NCI-H2196 (cell line): ENCODE data around the gene RYR1.
"Not testable (repeated sequence)": the region's sequence is repeated elsewhere in the genome, so short reads cannot be mapped to it uniquely, and the experiment has no call there.

ENCODE experiments used
- DNase-seq: peaks from one replicate; lab custom pipeline; 2025; ENCODE audit not compliant: unreplicated experiment; lab: John Stamatoyannopoulos, UW

The RYR1 gene

DNA sequence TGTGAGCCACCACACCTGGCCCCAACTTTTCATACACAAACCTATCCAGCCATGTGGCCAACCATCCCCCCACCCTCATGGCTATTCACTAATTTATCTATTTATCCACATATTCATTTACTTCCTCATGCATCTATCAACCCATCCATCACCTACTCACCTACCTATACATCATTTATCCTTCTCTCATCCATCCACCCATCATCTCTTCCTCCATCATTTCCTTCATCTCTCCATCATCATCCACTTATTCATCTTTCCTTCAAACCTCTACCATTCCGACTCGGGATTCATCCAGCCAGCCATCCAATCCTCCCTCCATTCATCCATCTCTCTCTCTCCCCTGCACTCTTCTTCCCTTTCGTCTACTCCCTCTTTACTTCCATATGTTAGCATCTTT, 54.6 kb downstream of the RYR1 start:
- no peak for DNase-seq

DNA sequence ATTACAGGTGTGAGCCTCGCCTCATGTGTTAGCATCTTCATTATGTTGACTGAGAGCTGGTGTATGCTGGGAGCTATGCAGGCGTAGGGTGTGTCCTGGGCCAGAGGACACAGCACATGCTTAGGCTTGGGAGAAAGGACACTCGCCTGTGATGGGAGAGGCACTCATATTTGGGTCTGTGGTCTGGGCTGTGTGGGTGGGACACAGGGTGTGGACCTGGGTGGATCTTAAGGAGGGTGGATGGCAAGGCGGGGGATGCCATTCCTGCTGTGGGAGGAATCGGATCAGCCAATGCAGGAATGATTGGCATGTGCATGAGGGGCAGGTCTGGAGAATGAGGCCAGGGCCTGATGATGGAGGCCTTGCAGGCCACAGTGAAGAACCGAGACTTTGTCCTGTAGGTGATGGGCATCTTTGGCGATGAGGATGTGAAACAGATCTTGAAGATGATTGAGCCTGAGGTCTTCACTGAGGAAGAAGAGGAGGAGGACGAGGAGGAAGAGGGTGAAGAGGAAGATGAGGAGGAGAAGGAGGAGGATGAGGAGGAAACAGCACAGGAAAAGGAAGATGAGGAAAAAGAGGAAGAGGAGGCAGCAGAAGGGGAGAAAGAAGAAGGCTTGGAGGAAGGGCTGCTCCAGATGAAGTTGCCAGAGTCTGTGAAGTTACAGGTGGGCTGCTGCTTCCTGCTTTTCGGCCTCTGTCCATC, 55.4 kb downstream of the RYR1 start:
- DNase-seq = no peak

DNA sequence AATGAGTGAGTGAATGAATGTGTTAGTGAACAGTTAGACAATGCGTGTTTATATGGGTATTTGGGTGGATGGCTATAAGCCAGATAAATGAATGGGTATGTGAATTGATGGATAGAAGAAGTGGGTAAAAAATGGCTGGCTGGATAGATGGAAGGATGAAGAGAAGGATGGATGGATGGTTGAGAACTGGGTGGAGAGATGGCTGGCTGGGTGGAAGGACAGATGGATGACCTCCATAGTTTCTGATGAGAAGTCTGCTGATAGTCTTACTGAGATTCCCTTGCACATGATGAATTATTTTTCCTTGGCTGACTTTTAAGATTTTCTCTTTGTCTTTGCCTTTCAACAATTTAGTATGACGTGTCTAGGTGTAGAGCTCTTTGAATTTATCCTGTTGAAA, 57.4 kb downstream of the RYR1 start:
- DNase-seq = no peak

GRCh38 chr19:38492181-38492813, 58.8 kb downstream of the RYR1 start:
- DNase-seq = no peak

DNA sequence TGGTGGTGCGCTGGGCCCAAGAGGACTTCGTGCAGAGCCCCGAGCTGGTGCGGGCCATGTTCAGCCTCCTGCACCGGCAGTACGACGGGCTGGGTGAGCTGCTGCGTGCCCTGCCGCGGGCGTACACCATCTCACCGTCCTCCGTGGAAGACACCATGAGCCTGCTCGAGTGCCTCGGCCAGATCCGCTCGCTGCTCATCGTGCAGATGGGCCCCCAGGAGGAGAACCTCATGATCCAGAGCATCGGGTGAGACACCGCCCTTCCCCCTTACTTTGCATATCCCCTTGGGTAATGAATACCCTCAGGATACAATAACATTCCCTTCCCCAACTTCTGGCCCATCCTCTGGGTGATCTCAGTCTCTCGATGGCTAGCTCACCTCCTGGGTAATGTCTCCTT, 60.9 kb downstream of the RYR1 start:
- no peak for DNase-seq

DNA sequence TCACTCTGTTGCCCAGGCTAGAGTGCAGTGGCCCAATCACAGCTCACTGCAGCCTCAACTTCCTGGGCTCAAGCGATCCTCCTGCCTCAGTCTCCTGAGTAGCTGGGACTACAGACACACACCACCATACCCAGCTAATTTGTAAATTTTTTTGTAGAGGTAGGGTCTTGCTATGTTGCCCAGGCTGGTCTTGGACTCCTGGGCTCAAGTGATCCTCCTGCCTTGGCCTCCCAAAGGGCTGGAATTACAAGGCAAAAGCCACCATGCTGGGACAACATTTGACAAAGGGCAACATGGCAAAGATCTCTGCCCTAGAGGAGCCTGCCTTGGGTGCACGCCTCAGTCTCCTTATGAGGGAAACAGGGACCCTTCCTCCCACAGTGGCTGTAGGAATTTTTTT, 61.9 kb downstream of the RYR1 start:
- not testable (repeated sequence) for DNase-seq

DNA sequence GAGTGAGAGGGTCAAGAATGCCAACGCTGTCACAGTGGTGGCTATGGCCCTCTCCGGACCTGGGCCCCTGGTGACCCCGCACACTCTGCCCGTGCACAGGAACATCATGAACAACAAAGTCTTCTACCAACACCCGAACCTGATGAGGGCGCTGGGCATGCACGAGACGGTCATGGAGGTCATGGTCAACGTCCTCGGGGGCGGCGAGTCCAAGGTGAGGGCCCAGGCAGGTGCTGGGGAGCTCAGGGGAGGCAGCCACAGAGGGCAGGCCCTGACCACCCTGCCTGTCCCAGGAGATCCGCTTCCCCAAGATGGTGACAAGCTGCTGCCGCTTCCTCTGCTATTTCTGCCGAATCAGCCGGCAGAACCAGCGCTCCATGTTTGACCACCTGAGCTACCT, 62.6 kb downstream of the RYR1 start:
- no peak for DNase-seq

DNA sequence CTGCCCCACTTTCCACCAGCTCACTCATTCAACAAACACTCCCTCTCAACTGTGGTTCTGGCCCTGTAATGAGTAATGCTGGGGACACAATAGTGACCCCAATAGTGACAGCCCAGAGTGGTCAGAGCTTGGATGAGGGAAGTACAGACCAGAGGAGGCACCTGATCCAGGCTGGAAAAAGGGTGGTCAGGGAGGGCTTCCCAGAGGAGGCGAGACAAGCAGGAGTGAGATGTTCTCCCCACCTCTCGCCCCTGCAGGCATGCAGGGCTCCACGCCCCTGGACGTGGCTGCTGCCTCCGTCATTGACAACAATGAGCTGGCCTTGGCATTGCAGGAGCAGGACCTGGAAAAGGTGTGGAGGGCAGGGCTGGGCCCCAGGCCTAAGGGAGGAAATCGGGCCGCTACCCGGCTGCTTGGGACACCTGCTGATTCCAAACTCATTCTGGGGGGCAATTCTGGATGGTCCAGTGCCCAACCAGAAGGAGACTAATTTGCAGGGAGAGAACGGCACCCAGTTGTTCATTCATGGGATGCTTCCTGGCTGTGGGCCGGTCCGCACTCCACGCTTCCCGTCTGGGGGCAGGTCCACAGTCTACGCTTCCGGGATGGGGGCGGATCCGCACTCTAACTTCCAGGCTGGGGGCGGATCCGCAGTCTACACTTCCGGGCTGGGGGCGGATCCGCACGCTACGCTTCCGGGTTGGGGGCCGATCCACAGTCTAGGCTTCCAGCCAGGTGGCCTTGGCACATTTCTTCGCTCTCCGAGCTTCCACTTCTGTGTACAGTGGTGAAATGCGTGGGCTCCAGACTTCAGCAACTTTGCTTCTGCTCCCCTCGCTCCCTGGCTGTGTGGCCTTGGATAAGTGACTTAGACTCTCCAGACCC, 63.4 kb downstream of the RYR1 start:
- DNase-seq = no peak

DNA sequence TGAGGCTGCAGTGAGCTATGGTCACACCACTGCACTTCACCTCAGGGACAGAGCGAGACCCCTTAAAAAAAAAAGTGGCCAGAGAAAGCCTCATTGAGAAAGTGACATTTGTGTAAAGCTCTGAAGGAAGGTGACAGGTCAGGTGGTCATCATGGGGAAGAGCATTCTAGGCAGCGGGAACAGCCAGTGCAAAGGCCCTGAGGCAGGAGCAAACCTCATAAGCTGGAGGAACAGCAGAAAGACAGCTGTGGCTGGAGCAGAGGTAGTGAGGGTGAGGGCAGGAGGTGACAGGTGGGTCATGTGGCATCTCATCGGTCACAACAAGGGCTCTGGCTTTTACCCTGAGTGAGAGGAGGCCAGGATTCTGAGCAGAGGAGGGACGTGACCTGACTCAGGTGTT, 64.4 kb downstream of the RYR1 start:
- DNase-seq = no peak

GRCh38 chr19:38499532-38499931, 66.0 kb downstream of the RYR1 start:
- no peak for DNase-seq

GRCh38 chr19:38500450-38500849, 67.0 kb downstream of the RYR1 start:
- no peak for DNase-seq

GRCh38 chr19:38502410-38503076, 69.1 kb downstream of the RYR1 start:
- no peak for DNase-seq

- DNase-seq = no peak
Observed at GRCh38 chr19:38503077-38503410, 69.6 kb downstream of the RYR1 start.

DNA sequence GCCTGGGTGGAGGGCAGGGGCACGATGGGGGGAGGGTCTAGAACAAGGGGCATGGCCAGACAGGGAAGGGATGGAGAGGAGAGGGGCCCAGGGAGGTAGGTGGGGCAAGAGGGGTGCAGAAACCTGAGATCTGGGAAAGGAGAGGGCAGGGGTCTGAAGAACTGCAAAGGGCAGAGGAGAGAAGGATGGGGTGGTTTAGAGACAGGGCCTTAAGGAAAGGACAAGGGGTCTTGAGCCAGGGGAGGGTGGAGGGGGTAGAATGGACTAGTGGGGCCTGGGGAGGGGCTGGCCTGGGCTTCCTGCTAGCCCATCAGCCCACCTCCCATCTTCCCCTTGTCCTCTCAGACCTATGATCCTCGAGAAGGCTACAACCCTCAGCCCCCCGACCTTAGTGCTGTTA, 72.5 kb downstream of the RYR1 start:
- DNase-seq = no peak

DNA sequence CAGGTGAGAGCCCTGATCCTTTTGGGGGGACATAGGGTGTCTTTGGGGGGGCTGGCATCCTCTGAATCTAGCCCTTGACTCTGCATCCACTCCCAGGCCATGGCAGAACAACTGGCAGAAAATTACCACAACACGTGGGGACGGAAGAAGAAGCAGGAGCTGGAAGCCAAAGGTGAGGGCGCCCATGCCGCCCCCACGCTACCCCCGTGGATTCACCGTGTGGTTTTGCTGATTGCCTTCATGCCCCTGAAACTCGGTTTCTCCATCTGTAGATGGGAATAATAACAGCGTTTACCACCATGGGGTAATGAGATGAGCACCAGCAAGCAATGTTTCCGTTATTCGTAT, 72.9 kb downstream of the RYR1 start:
- no peak for DNase-seq

- DNase-seq = peak; percentile 87
Observed at GRCh38 chr19:38506723-38507550, 73.4 kb downstream of the RYR1 start.

- no peak for DNase-seq
Observed at GRCh38 chr19:38507551-38508127, 74.1 kb downstream of the RYR1 start.

DNA sequence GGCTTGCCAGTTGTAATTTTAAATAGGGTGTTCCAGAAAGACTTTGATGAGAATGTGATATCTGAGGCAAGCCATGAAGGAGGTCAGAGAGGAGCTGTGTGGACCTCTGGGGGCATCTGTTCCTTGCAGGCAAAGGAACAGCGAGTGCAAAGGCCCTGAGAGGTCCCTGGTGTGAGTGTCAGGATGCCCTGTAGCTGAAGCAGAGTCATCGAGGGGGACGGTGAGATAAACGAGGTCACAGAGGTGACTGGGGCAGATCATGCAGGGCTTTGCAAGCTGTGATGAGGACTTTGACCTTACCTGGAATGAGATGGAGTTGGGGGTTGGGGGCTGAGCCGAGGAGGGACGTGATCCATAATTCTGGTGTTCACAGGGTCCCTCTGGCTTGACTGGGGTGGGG, 75.0 kb downstream of the RYR1 start:
- no peak for DNase-seq

DNA sequence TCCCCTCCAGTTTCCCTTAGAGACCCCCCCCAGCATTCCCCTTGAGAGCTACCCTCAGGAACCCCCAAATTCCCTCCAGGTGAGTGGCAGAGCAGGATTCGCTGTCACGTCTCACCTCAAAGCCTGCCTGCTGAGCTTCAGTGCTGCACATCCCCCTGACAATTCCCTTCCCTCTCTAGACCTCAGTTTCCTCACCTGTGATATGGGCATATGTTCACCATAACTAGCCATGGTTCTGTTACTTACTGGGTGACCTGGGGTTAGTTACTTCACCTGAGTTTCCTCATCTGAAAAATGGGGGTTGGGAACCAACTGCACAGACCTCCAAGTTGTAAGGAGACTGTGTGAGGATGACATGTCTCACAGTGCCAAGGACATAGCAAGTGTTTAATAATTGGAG, 75.5 kb downstream of the RYR1 start:
- no peak for DNase-seq

DNA sequence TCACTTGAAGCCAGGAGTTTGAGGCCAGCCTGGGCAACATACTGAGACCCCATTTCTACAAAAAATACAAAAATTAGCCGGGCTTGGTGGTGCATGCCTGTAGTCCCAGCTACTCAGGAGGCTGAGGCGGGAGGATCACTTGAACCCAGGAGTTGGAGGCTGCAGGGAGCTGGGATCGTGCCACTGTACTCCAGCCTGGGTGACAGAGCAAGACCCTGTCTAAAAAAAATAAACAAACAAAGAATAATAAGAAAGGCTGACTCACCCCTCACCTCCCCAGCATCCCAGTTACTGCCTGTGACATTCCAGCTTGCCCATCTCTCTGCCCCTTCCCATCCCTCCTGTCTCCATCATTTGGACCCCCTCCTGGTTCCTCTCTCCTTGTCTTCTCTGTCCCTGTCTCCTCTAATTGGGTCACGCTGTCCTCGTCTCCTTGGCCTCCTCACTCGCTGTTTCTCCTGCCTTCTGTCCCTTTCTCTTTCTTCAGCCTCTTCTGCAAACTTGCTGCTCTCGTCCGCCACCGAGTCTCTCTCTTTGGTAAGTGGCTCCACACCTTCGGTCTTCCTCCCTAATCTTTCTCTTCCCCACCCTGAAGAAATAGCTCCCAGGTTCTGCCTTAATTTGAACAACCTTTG, 77.7 kb downstream of the RYR1 start:
- no peak for DNase-seq
